Thyroid gland (tissue), 4 donors: Measurements from ENCODE around the gene RBP2. TPM values are rescaled to one million over a fixed set of nuclear protein-coding genes. Genes with fewer than 3 reads are reported as not detected.

Source experiments
- DNase-seq, 2 donors: peaks; one replicate each; pipeline ENCODE4 v3.0.0-alpha.2; 2019
- H3K27ac ChIP-seq, 3 donors: fragments of 200-600 bp; sonication (generic); 1 replicate in 2 of 3; 2 replicates in 1 of 3; pipeline ENCODE4 v1.5.1; 2016 to 2019; ENCODE audit warnings: mild to moderate bottlenecking in 1 of 3, moderate library complexity in 1 of 3
- H3K27me3 ChIP-seq: fragments of 200-600 bp; sonication (generic); one replicate; pipeline ENCODE4 v1.5.1; 2019
- H3K36me3 ChIP-seq, 2 donors: fragments of 200-600 bp; sonication (generic); one replicate each; pipeline ENCODE4 v1.5.1; 2016 to 2019
- H3K4me1 ChIP-seq, 2 donors: fragments of 200-600 bp; sonication (generic); one replicate each; pipeline ENCODE4 v1.5.1; 2017 to 2019
- H3K4me3 ChIP-seq, 3 donors: fragments of 200-600 bp; sonication (generic); replicated peaks in 1 of 3; 1 replicate in 2 of 3; 2 replicates in 1 of 3; pipeline ENCODE4 v1.5.1; 2016; ENCODE audit warnings: mild to moderate bottlenecking in 1 of 3
- H3K9me3 ChIP-seq: fragments of 200-600 bp; sonication (generic); one replicate; pipeline ENCODE4 v1.5.1; 2017
- POLR2A ChIP-seq, 2 donors: fragments of 450-650 bp; IDR thresholded peaks; one replicate each; pipeline ENCODE4 v1.6.1; 2017; ENCODE audit warnings: antibody characterized with exemption in 2 of 2, mild to moderate bottlenecking in 2 of 2, moderate library complexity in 1 of 2
- WGBS, 2 donors: methylation state at CpG; one replicate each; pipeline ENCODE4 v1.1.5; 2017; 5-methylcytosine and 5-hydroxymethylcytosine counted together
- intact Hi-C: fragments of 100-400 bp; cut with DNase I; formaldehyde crosslinking; loops from one replicate; pipeline ENCODE4 v1.15.1; 2023
- total RNA-seq, 4 donors: library from RNA; depleted of rRNA; stranded (reverse); fragments of >200 nt; gene quantifications; one replicate each; pipeline ENCODE4 v1.2.3, GENCODE V29; 2016
- TF ChIP-seq, protein P1 (sequence below), 6 experiments: fragments of 200-600 bp in 3 of 6; fragments of 450-650 bp in 3 of 6; sonication (generic) in 3 of 6; IDR thresholded peaks; one replicate each; pipeline ENCODE4 v1.5.1; 2016 to 2019; ENCODE audit warnings: antibody characterized with exemption in 6 of 6, mild to moderate bottlenecking in 2 of 6, inconsistent platforms in 1 of 6, moderate library complexity in 1 of 6

The RBP2 gene
- total RNA-seq, 4 donors from 2014 or later, result not detected

- no peak for TF ChIP-seq POLR2A (IDR thresholded peaks at IDR 0.05)
- TF ChIP-seq, protein P1, sequence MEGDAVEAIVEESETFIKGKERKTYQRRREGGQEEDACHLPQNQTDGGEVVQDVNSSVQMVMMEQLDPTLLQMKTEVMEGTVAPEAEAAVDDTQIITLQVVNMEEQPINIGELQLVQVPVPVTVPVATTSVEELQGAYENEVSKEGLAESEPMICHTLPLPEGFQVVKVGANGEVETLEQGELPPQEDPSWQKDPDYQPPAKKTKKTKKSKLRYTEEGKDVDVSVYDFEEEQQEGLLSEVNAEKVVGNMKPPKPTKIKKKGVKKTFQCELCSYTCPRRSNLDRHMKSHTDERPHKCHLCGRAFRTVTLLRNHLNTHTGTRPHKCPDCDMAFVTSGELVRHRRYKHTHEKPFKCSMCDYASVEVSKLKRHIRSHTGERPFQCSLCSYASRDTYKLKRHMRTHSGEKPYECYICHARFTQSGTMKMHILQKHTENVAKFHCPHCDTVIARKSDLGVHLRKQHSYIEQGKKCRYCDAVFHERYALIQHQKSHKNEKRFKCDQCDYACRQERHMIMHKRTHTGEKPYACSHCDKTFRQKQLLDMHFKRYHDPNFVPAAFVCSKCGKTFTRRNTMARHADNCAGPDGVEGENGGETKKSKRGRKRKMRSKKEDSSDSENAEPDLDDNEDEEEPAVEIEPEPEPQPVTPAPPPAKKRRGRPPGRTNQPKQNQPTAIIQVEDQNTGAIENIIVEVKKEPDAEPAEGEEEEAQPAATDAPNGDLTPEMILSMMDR (IDR thresholded peaks at IDR 0.05), result no peak
- H3K9me3 ChIP-seq, result no peaks in the 10 kb centered on the region
- no peak overlapping the region for H3K27ac ChIP-seq
- H3K4me3 ChIP-seq, result no peak overlapping the region
- intact Hi-C loops, result no loop called here
- WGBS, 2 donors, result 84 to 89% methylated on average over 1 of the region's 1 CpG
- no peaks in the 10 kb centered on the region for H3K4me1 ChIP-seq
- DNase-seq, result no peak
- no peaks in the 10 kb centered on the region for H3K27me3 ChIP-seq
- H3K36me3 ChIP-seq, result no peaks in the 10 kb centered on the region
Observed at GRCh38 chr3:139521816-139522215, 45.5 kb upstream of the RBP2 start.

- H3K27ac ChIP-seq, result no peak overlapping the region
- no peak overlapping the region for H3K4me3 ChIP-seq
- no peaks in the 10 kb centered on the region for H3K27me3 ChIP-seq
- H3K36me3 ChIP-seq, result no peaks in the 10 kb centered on the region
- H3K4me1 ChIP-seq, result no peaks in the 10 kb centered on the region
- TF ChIP-seq, protein P1 (IDR thresholded peaks at IDR 0.05), result no peak
- no peak for TF ChIP-seq POLR2A (IDR thresholded peaks at IDR 0.05)
- WGBS, 2 donors, result 95% methylated on average over 3 of the region's 3 CpGs
- no peaks in the 10 kb centered on the region for H3K9me3 ChIP-seq
- DNase-seq, result no peak
- intact Hi-C loops, result no loop called here
Observed at GRCh38 chr3:139521144-139521543, 44.8 kb upstream of the RBP2 start.

DNA sequence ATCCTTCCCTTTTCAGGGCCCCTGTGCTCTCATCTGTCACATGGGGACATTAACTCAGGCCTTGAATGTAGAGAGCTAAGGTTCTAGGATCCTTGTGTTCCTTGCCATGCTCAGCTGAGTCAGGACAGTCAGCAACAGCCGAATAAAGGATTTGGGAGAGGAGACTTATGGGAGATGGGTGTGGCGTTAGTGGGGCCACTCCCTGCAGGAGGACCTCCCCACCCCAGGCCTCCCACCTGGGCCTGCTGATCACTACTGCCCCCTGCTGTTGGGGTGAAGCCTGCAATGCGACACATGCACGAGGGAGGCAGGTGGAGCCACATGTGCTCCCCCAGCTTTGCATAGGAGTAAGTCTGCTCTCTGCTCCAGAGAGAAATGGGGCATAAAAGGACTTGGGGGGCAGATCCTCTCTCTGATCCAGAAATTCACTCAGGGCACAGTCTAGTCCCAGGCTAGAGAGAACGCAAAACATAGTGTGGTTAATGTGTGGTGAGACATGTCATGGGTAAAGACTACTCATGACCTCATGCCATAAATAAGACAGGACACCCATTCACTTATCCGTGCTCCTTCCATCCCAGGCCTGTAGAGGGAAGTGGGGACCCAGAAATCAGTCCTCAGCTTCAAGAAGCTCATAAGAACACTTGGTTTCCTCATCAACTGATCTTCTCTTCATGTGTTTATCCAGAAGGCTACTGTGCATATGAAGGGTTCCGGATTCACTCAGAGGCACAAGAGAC, 43.9 kb upstream of the RBP2 start:
- TF ChIP-seq, protein P1 (IDR thresholded peaks at IDR 0.05), result peak in 1 of 6 experiments; percentile 11
- no peak for TF ChIP-seq POLR2A (IDR thresholded peaks at IDR 0.05)
- H3K4me3 ChIP-seq, result no peak overlapping the region
- H3K27ac ChIP-seq, result no peak overlapping the region
- 88 to 92% methylated on average over 6 to 7 of the region's 7 CpGs for WGBS, 2 donors
- DNase-seq, result no peak
- H3K9me3 ChIP-seq, result no peaks in the 10 kb centered on the region
- H3K4me1 ChIP-seq, result no peaks in the 10 kb centered on the region
- H3K27me3 ChIP-seq, result no peaks in the 10 kb centered on the region
- intact Hi-C loops, result no loop called here
- no peaks in the 10 kb centered on the region for H3K36me3 ChIP-seq

DNA sequence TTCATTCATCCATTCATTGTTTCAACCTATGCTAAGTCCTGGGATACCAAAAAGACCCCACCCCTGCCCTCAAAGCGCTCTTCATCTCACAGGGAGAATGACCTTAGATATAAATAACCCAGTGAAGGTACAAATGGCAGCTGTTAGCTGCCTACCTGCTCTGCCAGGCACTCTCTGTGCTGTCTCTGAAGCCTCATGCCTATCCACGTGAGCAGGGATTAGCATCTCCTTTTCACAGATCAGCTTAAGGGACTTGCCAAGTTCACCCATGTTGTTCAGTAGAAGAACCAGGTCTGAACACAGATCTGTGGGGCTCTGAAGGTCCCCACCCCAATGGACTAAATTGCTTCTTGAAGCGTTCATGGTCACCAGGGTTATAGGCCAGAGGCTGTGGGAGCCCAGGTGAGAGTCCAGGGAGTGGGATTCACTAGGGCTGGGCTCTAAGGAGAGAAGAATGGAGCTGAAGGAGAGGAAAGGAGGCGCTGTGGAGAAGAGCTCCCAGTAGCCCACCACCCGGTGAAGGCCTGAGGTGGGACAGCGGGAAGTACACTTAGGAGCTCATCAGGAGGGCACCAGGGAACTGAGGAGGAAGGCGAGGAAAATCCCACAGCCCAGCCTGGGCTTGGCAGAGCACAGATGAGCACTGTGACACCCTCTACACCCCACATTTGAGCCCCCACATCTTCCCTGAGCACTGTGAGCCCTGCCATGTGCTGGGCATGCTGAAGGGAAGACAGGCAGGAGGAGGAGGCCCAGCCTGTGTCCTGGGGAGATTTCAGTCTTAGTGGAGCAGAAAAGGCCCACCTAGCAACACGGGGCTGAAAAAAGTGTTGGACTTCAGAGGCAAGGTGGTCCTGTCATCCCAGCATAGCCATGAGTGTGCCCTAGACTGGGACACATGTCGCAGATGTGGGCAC, 42.9 kb upstream of the RBP2 start:
- Histone ChIP-seq H3K4me3 (no peak overlapping the region), H3K27ac (no peak overlapping the region), H3K9me3 (no peaks in the 10 kb centered on the region), H3K36me3 (no peaks in the 10 kb centered on the region), H3K27me3 (no peaks in the 10 kb centered on the region), H3K4me1 (no peaks in the 10 kb centered on the region)
- 86 to 97% methylated on average over 9 of the region's 9 CpGs for WGBS, 2 donors
- no peak for TF ChIP-seq POLR2A (IDR thresholded peaks at IDR 0.05)
- TF ChIP-seq, protein P1 (IDR thresholded peaks at IDR 0.05), result no peak
- DNase-seq, result no peak
- intact Hi-C loops, result no loop called here

- intact Hi-C loops, result no loop called here
- WGBS, 2 donors, result 88 to 94% methylated on average over 6 of the region's 6 CpGs
- H3K9me3 ChIP-seq, result no peaks in the 10 kb centered on the region
- H3K4me3 ChIP-seq, result no peak overlapping the region
- no peaks in the 10 kb centered on the region for H3K36me3 ChIP-seq
- no peak overlapping the region for H3K27ac ChIP-seq
- DNase-seq, result no peak
- TF ChIP-seq, protein P1 (IDR thresholded peaks at IDR 0.05), result no peak
- no peak for TF ChIP-seq POLR2A (IDR thresholded peaks at IDR 0.05)
- no peaks in the 10 kb centered on the region for H3K27me3 ChIP-seq
- H3K4me1 ChIP-seq, result no peaks in the 10 kb centered on the region
Observed at GRCh38 chr3:139518306-139518705, 42.0 kb upstream of the RBP2 start.
